ENCODE results near the gene NELFA. TPM values are rescaled to one million over a fixed set of nuclear protein-coding genes. Genes with fewer than 3 reads are reported as not detected.

The NELFA gene
- total and polyA plus RNA-seq, 2 donors from 2014 or later, result 17.8 to 39.1 TPM

DNA sequence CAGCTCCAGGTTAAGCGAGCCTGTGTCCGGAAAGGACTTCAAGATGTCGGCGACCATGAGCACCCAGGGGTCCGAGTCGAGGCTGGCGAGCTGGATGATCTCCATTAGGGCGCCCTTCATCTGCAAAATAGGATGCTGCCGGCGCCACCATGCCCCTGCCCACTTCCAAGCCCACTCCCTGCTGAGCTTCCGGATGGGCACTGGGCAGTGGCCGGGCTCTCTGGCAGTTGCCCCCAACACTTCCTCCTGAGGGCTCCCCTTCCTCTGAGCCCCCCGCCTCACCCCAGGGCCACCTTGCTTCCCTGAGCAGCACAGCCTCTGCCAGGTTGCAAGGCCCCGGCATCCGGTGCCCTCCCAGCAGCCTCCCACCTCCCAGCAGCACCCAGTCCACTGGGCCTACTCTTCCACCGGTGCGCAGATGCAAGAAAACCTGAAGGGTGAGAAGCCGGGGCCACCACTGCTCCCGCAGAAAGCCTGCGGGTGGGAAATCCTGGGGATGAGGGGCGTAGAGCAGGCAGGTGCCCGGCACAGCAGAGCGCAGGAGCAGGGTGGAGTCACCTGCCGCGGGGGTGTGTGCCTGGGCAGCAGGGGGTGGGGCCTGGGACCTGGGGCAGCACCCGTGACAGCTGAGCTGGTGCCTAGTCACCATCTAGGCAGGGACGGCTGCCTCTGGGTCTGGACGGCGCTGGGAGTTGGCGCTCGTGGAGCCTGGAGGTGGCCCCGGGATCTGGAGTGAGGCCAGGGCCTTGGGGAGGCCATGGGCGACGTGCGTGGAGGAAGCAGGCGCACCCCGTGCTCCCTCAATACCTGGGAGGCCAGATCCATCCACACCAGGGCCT is 17.0 kb downstream of the NELFA start:
- peak in 3 of 5 donors; percentile 16 to 94 (median 44) for DNase-seq
- intact Hi-C loops (cut with DNase I), result no loop called here
- no peak for TF ChIP-seq CTCF (IDR thresholded peaks at IDR 0.05; ENCODE audit: borderline replicate concordance, extremely low read depth, insufficient read depth)

GRCh38 chr4:1991087-1991486 is 17.7 kb downstream of the NELFA start:
- no peak for FAIRE-seq
- H3K9ac ChIP-seq (ENCODE audit: low read length in 3 of 3), result no peak overlapping the region
- intact Hi-C loops (cut with DNase I), result no loop called here
- peaks cover 0 to 8% (median 4%) of the 10 kb centered on the region in 3 donors for H3K4me1 ChIP-seq (ENCODE audit: control insufficient read depth in 2 of 3, insufficient read depth in 2 of 3, low read depth in 1 of 3, low read length in 3 of 3)
- no peaks in the 10 kb centered on the region for H3K9me3 ChIP-seq (ENCODE audit: control insufficient read depth in 2 of 3, insufficient read depth in 1 of 3, low read length in 3 of 3)
- no peaks in the 10 kb centered on the region for H3K27me3 ChIP-seq (ENCODE audit: control insufficient read depth, insufficient read depth, low read length)
- peaks cover 0 to 25% (median 3%) of the 10 kb centered on the region in 3 donors for H3K36me3 ChIP-seq (ENCODE audit: control insufficient read depth in 2 of 3, insufficient read depth in 3 of 3, low read length in 3 of 3)
- no peak for TF ChIP-seq CTCF (IDR thresholded peaks at IDR 0.05; ENCODE audit: borderline replicate concordance, extremely low read depth, insufficient read depth)
- H3K27ac ChIP-seq (ENCODE audit: low read depth in 2 of 2, low read length in 2 of 2), result no peak overlapping the region
- H3K4me3 ChIP-seq (ENCODE audit: low read length in 3 of 3), result no peak overlapping the region
- no peak for DNase-seq

More for the DNA sequence above, 17.0 kb downstream of the NELFA start:
- Histone ChIP-seq H3K27ac (ENCODE audit: low read depth in 2 of 2, low read length in 2 of 2) (peak overlapping the region; percentile 80 to 85), H3K9me3 (ENCODE audit: control insufficient read depth in 2 of 3, insufficient read depth in 1 of 3, low read length in 3 of 3) (no peaks in the 10 kb centered on the region), H3K4me3 (ENCODE audit: low read length in 3 of 3) (no peak overlapping the region), H3K9ac (ENCODE audit: low read length in 3 of 3) (no peak overlapping the region), H3K4me1 (ENCODE audit: control insufficient read depth in 2 of 3, insufficient read depth in 2 of 3, low read depth in 1 of 3, low read length in 3 of 3) (peaks cover 0 to 8% (median 4%) of the 10 kb centered on the region in 3 donors), H3K27me3 (ENCODE audit: control insufficient read depth, insufficient read depth, low read length) (no peaks in the 10 kb centered on the region), H3K36me3 (ENCODE audit: control insufficient read depth in 2 of 3, insufficient read depth in 3 of 3, low read length in 3 of 3) (peaks cover 0 to 25% (median 2%) of the 10 kb centered on the region in 3 donors)
- FAIRE-seq, result no peak

- H3K9me3 ChIP-seq (ENCODE audit: control insufficient read depth in 2 of 3, insufficient read depth in 1 of 3, low read length in 3 of 3), result no peaks in the 10 kb centered on the region
- FAIRE-seq (no peak), DNase-seq (no peak)
- no peak overlapping the region for H3K27ac ChIP-seq (ENCODE audit: low read depth in 2 of 2, low read length in 2 of 2)
- H3K27me3 ChIP-seq (ENCODE audit: control insufficient read depth, insufficient read depth, low read length), result no peaks in the 10 kb centered on the region
- H3K36me3 ChIP-seq (ENCODE audit: control insufficient read depth in 2 of 3, insufficient read depth in 3 of 3, low read length in 3 of 3), result peaks cover 0 to 26% (median 3%) of the 10 kb centered on the region in 3 donors
- TF ChIP-seq CTCF (IDR thresholded peaks at IDR 0.05; ENCODE audit: borderline replicate concordance, extremely low read depth, insufficient read depth), result no peak
- intact Hi-C loops (cut with DNase I), result no loop called here
- H3K9ac ChIP-seq (ENCODE audit: low read length in 3 of 3), result no peak overlapping the region
- H3K4me3 ChIP-seq (ENCODE audit: low read length in 3 of 3), result no peak overlapping the region
- H3K4me1 ChIP-seq (ENCODE audit: control insufficient read depth in 2 of 3, insufficient read depth in 2 of 3, low read depth in 1 of 3, low read length in 3 of 3), result peaks cover 0 to 8% (median 4%) of the 10 kb centered on the region in 3 donors
Measured at GRCh38 chr4:1990676-1991075, 18.1 kb downstream of the NELFA start.
